CD4-positive, alpha-beta memory T cell (primary cell): ENCODE results near the gene HHIP. TPM values are rescaled to one million over a fixed set of nuclear protein-coding genes. Genes with fewer than 3 reads are reported as not detected.

ENCODE experiments used
- CTCF ChIA-PET: fragments of 350-600 bp; sonication (Branson Sonifier 250); formaldehyde crosslinking; loops from one replicate; lab custom pipeline; 2021; ENCODE audit warnings: inconsistent platforms; ENCODE audit not compliant: partially characterized antibody; lab: Charles Lee
- POLR2A ChIA-PET: fragments of 350-600 bp; sonication (Branson Sonifier 250); formaldehyde crosslinking; loops from one replicate; lab custom pipeline; 2021; ENCODE audit not compliant: partially characterized antibody; lab: Charles Lee
- DNase-seq, 5 donors: peaks; one replicate each; pipeline versions ENCODE4 v3.0.0 to v3.0.0-alpha.2; 2020 to 2022; ENCODE audit warnings: mixed read lengths in 1 of 5
- H3K27ac ChIP-seq: one replicate; pipeline ENCODE4 v1.7.0; 2013; ENCODE audit warnings: low read depth, low read length
- H3K27me3 ChIP-seq: 2 replicates; pipeline ENCODE4 v1.7.0; 2013; ENCODE audit warnings: mild to moderate bottlenecking, low read length, moderate library complexity; ENCODE audit not compliant: insufficient read depth
- H3K36me3 ChIP-seq: 2 replicates; pipeline ENCODE4 v1.7.0; 2013; ENCODE audit warnings: mild to moderate bottlenecking, low read length, moderate library complexity; ENCODE audit not compliant: insufficient read depth
- H3K4me1 ChIP-seq: 2 replicates; pipeline ENCODE4 v1.7.0; 2013; ENCODE audit warnings: mild to moderate bottlenecking, low read length, moderate library complexity; ENCODE audit not compliant: insufficient read depth
- H3K4me3 ChIP-seq, 2 donors: one replicate each; pipeline ENCODE4 v1.7.0; 2013; ENCODE audit warnings: low read length in 2 of 2, mild to moderate bottlenecking in 1 of 2
- H3K9me3 ChIP-seq, 2 donors: one replicate each; pipeline ENCODE4 v1.7.0; 2013; ENCODE audit warnings: low read length in 2 of 2, control low read depth in 1 of 2; ENCODE audit not compliant: control insufficient read depth in 1 of 2
- H3K27ac Mint-ChIP-seq, 7 donors: one replicate each; pipeline ENCODE4 v1.8.0; 2020 to 2021; ENCODE audit warnings: mixed read lengths in 7 of 7, mild to moderate bottlenecking in 6 of 7, inconsistent platforms in 3 of 7, moderate library complexity in 3 of 7
- H3K27me3 Mint-ChIP-seq, 2 donors: one replicate each; pipeline ENCODE4 v1.8.0; 2020 to 2021; ENCODE audit warnings: mixed read lengths in 2 of 2
- H3K36me3 Mint-ChIP-seq, 2 donors: one replicate each; pipeline ENCODE4 v1.8.0; 2020 to 2021; ENCODE audit warnings: mixed read lengths in 2 of 2, inconsistent platforms in 1 of 2, mild to moderate bottlenecking in 1 of 2
- H3K4me1 Mint-ChIP-seq, 4 donors: one replicate each; pipeline ENCODE4 v1.8.0; 2020 to 2021; ENCODE audit warnings: mixed read lengths in 4 of 4, mild to moderate bottlenecking in 1 of 4
- H3K4me3 Mint-ChIP-seq, 8 donors: one replicate each; pipeline ENCODE4 v1.8.0; 2020 to 2021; ENCODE audit warnings: mixed read lengths in 8 of 8, mild to moderate bottlenecking in 7 of 8, moderate library complexity in 6 of 8, inconsistent platforms in 3 of 8
- H3K9me3 Mint-ChIP-seq, 8 donors: one replicate each; pipeline ENCODE4 v1.8.0; 2020 to 2021; ENCODE audit warnings: mixed read lengths in 8 of 8, mild to moderate bottlenecking in 5 of 8, inconsistent platforms in 3 of 8, moderate library complexity in 1 of 8
- intact Hi-C: fragments of 100-400 bp; cut with micrococcal nuclease; formaldehyde crosslinking; loops from one replicate; pipeline ENCODE4 v1.15.1; 2023
- polyA plus RNA-seq, 2 donors: library from polyadenylated mRNA; unstranded; fragments of 300-500 nt; fragmentation: Illumina TruSeq; gene quantifications; one replicate each; pipeline ENCODE4 v1.2.3, GENCODE V29; 2021
- total RNA-seq, 2 experiments: library from RNA; stranded (reverse); gene quantifications; one replicate each; pipeline ENCODE4 v1.2.3, GENCODE V29; 2021

The HHIP gene
- total and polyA plus RNA-seq, 4 experiments from 2014 or later = not detected

DNA sequence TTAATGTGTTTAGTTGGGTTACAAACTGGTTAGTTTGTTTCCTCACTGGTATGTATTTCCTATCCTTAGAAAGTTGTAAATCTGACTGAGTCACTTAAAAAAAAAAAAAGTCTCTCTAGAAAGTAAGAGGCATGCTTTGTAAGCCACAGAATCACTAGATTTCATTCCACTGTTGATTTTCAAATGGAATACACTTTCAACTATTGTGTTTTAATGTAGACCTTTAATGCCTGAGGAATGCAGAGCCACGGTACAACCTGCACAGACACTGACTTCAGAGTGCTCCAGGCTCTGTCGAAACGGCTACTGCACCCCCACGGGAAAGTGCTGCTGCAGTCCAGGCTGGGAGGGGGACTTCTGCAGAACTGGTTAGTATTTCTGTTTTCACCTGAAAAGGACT lies 88.6 kb downstream of the HHIP start:
- Histone ChIP-seq H3K4me1 (no peaks in the 10 kb centered on the region), H3K27ac (no peak overlapping the region), H3K4me3 (no peak overlapping the region), H3K9me3 (no peaks in the 10 kb centered on the region), H3K27me3 (no peaks in the 10 kb centered on the region), H3K36me3 (no peaks in the 10 kb centered on the region)
- Mint-ChIP-seq H3K27ac (no peak overlapping the region), H3K9me3 (peaks cover 0 to 4% (median 0%) of the 10 kb centered on the region in 8 donors), H3K4me3 (no peak overlapping the region), H3K36me3 (no peaks in the 10 kb centered on the region), H3K27me3 (no peaks in the 10 kb centered on the region), H3K4me1 (no peaks in the 10 kb centered on the region)
- intact Hi-C loops = no loop called here
- CTCF ChIA-PET = no interaction called here
- POLR2A ChIA-PET = no interaction called here
- DNase-seq = no peak

DNA sequence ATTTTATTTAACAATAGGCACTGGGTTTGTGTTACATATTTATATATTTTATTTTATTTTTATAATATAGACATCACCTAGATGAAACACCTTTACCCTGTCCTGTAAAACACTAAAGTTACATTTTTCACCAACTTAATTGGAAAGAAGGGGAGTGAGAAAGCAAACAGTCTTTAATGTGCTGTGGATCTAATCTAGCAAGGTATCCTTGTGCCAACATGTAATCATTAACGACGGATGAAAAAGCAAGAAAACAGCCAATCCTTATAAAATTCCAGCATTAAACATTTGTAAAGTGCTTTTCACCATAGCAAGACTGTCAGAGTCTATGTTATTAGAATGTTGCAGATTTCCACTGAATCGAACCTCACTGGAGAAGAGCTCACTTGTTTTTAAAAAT lies 92.7 kb downstream of the HHIP start:
- Mint-ChIP-seq H3K4me1 (no peaks in the 10 kb centered on the region), H3K27me3 (no peaks in the 10 kb centered on the region), H3K36me3 (no peaks in the 10 kb centered on the region), H3K27ac (no peak overlapping the region), H3K9me3 (no peaks in the 10 kb centered on the region), H3K4me3 (no peak overlapping the region)
- intact Hi-C loops = no loop called here
- CTCF ChIA-PET = no interaction called here
- no peak for DNase-seq
- no peaks in the 10 kb centered on the region for H3K9me3 ChIP-seq
- no peak overlapping the region for H3K4me3 ChIP-seq
- POLR2A ChIA-PET = no interaction called here
- no peaks in the 10 kb centered on the region for H3K27me3 ChIP-seq
- H3K4me1 ChIP-seq = no peaks in the 10 kb centered on the region
- no peaks in the 10 kb centered on the region for H3K36me3 ChIP-seq
- no peak overlapping the region for H3K27ac ChIP-seq

DNA sequence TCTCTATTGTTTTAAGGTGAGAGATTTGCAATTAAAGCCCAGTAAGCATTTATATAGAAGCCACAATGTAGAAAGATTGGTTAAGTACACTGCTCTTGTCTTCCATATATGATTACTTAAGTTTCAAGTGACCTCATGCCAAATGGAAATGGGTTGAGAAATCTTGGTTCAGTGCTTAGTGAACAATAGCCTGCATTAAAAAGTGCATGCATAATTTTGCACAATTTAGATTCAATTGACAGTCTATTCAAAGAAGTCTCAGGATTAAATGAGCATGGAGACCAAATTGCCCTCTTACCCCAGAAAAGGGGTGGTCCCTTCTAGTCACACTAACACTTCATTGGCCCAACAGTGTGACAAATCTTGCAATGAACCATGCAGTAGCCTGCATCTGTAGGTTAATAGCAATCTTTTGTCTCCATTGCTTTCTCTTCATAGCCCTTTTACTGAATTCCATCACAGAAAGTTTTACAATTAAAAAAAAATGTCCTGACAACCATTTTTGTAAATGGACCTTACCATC lies 93.6 kb downstream of the HHIP start:
- H3K9me3 ChIP-seq = no peaks in the 10 kb centered on the region
- Mint-ChIP-seq H3K36me3 (no peaks in the 10 kb centered on the region), H3K27me3 (no peaks in the 10 kb centered on the region), H3K4me1 (no peaks in the 10 kb centered on the region), H3K9me3 (no peaks in the 10 kb centered on the region), H3K27ac (no peak overlapping the region), H3K4me3 (no peak overlapping the region)
- no peaks in the 10 kb centered on the region for H3K4me1 ChIP-seq
- intact Hi-C loops = no loop called here
- DNase-seq = no peak
- H3K27ac ChIP-seq = no peak overlapping the region
- POLR2A ChIA-PET = no interaction called here
- H3K36me3 ChIP-seq = no peaks in the 10 kb centered on the region
- no peaks in the 10 kb centered on the region for H3K27me3 ChIP-seq
- no peak overlapping the region for H3K4me3 ChIP-seq
- CTCF ChIA-PET = no interaction called here

DNA sequence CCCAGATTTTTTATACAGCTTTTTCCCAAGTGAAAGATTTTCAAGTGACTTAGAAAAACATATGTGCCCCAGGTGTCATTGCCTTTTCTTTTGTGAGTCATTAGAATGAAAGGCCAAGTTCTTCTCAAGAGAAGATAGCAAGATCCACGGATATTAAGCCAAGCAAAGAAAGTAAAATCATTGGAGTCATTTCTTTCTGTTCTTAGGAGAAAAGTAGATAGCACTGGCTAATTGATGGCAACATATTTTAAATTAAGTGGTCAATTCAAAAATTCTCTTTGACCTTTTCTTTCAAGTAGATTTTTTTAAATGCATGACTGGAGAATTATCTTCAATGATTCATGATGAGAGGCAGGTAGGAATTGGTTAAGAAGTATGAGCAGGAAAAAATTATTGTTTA lies 94.4 kb downstream of the HHIP start:
- Mint-ChIP-seq H3K4me1 (no peaks in the 10 kb centered on the region), H3K36me3 (no peaks in the 10 kb centered on the region), H3K27me3 (no peaks in the 10 kb centered on the region), H3K9me3 (no peaks in the 10 kb centered on the region), H3K4me3 (no peak overlapping the region), H3K27ac (no peak overlapping the region)
- CTCF ChIA-PET = no interaction called here
- no peak for DNase-seq
- H3K27ac ChIP-seq = no peak overlapping the region
- intact Hi-C loops = no loop called here
- H3K4me3 ChIP-seq = no peak overlapping the region
- no peaks in the 10 kb centered on the region for H3K36me3 ChIP-seq
- H3K4me1 ChIP-seq = no peaks in the 10 kb centered on the region
- no peaks in the 10 kb centered on the region for H3K9me3 ChIP-seq
- no peaks in the 10 kb centered on the region for H3K27me3 ChIP-seq
- POLR2A ChIA-PET = no interaction called here

DNA sequence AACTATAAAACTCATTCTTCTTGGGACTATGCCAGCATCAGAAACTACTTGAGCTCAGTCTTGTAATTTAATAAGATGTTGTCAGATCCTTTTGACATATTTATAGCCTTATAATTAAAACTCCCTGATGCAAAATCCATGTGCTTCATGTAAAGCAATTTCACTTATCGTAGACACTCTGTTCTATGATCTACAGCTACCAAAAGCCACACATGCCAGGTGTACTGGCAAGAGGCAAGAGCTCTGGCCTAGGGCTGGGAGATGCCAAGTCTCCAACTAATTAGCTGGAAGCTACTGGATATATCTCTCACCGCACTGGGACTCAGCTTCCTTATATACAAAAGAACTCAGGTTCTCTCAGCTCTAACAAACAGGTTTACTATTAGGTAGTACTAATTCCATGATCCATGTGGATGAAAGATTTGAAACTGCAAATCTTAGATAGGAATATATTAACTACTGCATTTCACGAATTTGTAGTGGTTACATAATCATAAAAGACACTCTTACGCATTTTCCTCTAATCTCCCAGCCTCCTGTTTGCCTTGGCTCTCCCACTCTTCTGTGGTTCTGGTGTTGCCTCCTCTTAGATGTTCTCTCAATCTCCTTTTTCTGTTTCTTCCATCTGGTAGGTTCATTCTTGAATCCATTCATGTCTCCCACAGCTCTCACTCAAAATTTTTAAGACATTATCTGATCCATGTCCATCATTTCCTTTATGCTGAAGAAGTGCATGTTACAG lies 103.0 kb downstream of the HHIP start:
- Histone ChIP-seq H3K9me3 (no peaks in the 10 kb centered on the region), H3K4me1 (no peaks in the 10 kb centered on the region), H3K27me3 (no peaks in the 10 kb centered on the region), H3K4me3 (no peak overlapping the region), H3K36me3 (no peaks in the 10 kb centered on the region), H3K27ac (no peak overlapping the region)
- POLR2A ChIA-PET = no interaction called here
- Mint-ChIP-seq H3K27me3 (peaks cover 0 to 1% of the 10 kb centered on the region in 2 donors), H3K9me3 (peaks cover 0 to 11% (median 3%) of the 10 kb centered on the region in 8 donors), H3K27ac (no peak overlapping the region), H3K4me1 (no peaks in the 10 kb centered on the region), H3K36me3 (no peaks in the 10 kb centered on the region), H3K4me3 (no peak overlapping the region)
- CTCF ChIA-PET = no interaction called here
- DNase-seq = no peak
- intact Hi-C loops = no loop called here

- H3K4me3 Mint-ChIP-seq = no peak overlapping the region
- H3K9me3 Mint-ChIP-seq = peaks cover 0 to 11% (median 3%) of the 10 kb centered on the region in 8 donors
- H3K4me3 ChIP-seq = no peak overlapping the region
- no peaks in the 10 kb centered on the region for H3K9me3 ChIP-seq
- no peak overlapping the region for H3K27ac ChIP-seq
- no peak overlapping the region for H3K27ac Mint-ChIP-seq
- POLR2A ChIA-PET = no interaction called here
- DNase-seq = no peak
- CTCF ChIA-PET = no interaction called here
- H3K4me1 Mint-ChIP-seq = no peaks in the 10 kb centered on the region
- no peaks in the 10 kb centered on the region for H3K36me3 ChIP-seq
- no peaks in the 10 kb centered on the region for H3K36me3 Mint-ChIP-seq
- H3K27me3 ChIP-seq = no peaks in the 10 kb centered on the region
- H3K4me1 ChIP-seq = no peaks in the 10 kb centered on the region
- peaks cover 0 to 1% of the 10 kb centered on the region in 2 donors for H3K27me3 Mint-ChIP-seq
- intact Hi-C loops = no loop called here
These were observed 104.4 kb downstream of the HHIP start for GRCh38 chr4:144750348-144750747.

- no peak overlapping the region for H3K27ac ChIP-seq
- POLR2A ChIA-PET = no interaction called here
These were observed 108.8 kb downstream of the HHIP start for GRCh38 chr4:144754562-144755410.

More at GRCh38 chr4:144754562-144755410, 108.8 kb downstream of the HHIP start:
- peaks cover 0 to 10% (median 2%) of the 10 kb centered on the region in 8 donors for H3K9me3 Mint-ChIP-seq
- H3K4me3 Mint-ChIP-seq = no peak overlapping the region
- H3K4me1 Mint-ChIP-seq = no peaks in the 10 kb centered on the region
- intact Hi-C loops = no loop called here
- Histone ChIP-seq H3K27me3 (no peaks in the 10 kb centered on the region), H3K9me3 (no peaks in the 10 kb centered on the region), H3K4me3 (no peak overlapping the region), H3K36me3 (no peaks in the 10 kb centered on the region), H3K4me1 (no peaks in the 10 kb centered on the region)
- DNase-seq = no peak
- CTCF ChIA-PET = no interaction called here
- H3K36me3 Mint-ChIP-seq = no peaks in the 10 kb centered on the region
- H3K27me3 Mint-ChIP-seq = peaks cover 0 to 4% of the 10 kb centered on the region in 2 donors
- H3K27ac Mint-ChIP-seq = no peak overlapping the region
